ENCODE measurements around the gene RFC3.

GRCh38 chr13:33785384-33785783 is 32.6 kb upstream of the RFC3 start:
- TF ChIP-seq, protein P1, sequence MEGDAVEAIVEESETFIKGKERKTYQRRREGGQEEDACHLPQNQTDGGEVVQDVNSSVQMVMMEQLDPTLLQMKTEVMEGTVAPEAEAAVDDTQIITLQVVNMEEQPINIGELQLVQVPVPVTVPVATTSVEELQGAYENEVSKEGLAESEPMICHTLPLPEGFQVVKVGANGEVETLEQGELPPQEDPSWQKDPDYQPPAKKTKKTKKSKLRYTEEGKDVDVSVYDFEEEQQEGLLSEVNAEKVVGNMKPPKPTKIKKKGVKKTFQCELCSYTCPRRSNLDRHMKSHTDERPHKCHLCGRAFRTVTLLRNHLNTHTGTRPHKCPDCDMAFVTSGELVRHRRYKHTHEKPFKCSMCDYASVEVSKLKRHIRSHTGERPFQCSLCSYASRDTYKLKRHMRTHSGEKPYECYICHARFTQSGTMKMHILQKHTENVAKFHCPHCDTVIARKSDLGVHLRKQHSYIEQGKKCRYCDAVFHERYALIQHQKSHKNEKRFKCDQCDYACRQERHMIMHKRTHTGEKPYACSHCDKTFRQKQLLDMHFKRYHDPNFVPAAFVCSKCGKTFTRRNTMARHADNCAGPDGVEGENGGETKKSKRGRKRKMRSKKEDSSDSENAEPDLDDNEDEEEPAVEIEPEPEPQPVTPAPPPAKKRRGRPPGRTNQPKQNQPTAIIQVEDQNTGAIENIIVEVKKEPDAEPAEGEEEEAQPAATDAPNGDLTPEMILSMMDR (IDR thresholded peaks at IDR 0.05): no peak
- TF ChIP-seq EZH2phosphoT487 (IDR thresholded peaks at IDR 0.05): no peak
- TF ChIP-seq EZH2 (IDR thresholded peaks at IDR 0.05): no peak

Data from neural progenitor cell (in vitro differentiated cells).